ENCODE results near the gene CDKN1A.

DNA sequence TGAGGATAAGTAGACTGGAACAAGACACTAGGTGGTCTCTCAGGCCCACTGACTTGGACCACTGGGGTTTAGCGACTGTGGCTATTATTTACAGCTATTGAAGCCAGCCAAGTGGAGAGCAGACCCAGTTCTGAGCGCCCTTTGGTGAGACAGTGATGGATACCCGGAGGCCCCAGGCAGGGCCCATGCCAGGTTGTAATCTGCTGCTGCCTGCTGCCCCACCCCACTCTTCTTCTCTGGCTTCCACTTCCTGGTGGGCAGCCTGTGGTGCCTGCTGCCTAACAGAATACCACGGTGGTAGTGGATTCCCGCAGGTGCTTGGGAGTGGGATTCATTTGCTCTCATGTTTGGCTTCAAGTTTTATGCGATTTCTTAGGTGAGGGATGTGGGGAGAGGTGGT lies 19.7 kb downstream of the CDKN1A start:
- TF ChIP-seq EZH2 (IDR thresholded peaks at IDR 0.05; ENCODE audit: insufficient read depth, poor library complexity, severe bottlenecking) (no peak), EZH2phosphoT487 (IDR thresholded peaks at IDR 0.05; ENCODE audit: insufficient read depth, low read depth) (no peak)

All from GM23248 (cell line).